Breast epithelium (tissue), 4 donors: ENCODE data around the gene BARX1. TPM values are rescaled to one million over a fixed set of nuclear protein-coding genes. Genes with fewer than 3 reads are reported as not detected.

Source experiments
- DNase-seq, 2 donors: peaks; one replicate each; pipeline ENCODE4 v3.0.0-alpha.2; 2019; ENCODE audit warnings: low spot score in 2 of 2
- H3K27ac ChIP-seq, 2 donors: fragments of 200-600 bp; sonication (generic) in 1 of 2; one replicate each; pipeline ENCODE4 v1.5.1; 2016 to 2019; ENCODE audit warnings: mild to moderate bottlenecking in 1 of 2
- H3K27me3 ChIP-seq, 2 donors: fragments of 200-600 bp; sonication (generic) in 1 of 2; one replicate each; pipeline versions ENCODE4 v1.5.1 to v1.6.0; 2017 to 2019; ENCODE audit warnings: control low read depth in 1 of 2, mild to moderate bottlenecking in 1 of 2
- H3K36me3 ChIP-seq: fragments of 200-600 bp; one replicate; pipeline ENCODE4 v1.5.1; 2019
- H3K4me1 ChIP-seq, 2 donors: fragments of 200-600 bp; sonication (generic); one replicate each; pipeline ENCODE4 v1.5.1; 2016 to 2019; ENCODE audit warnings: control low read depth in 1 of 2
- H3K4me3 ChIP-seq, 3 donors: fragments of 200-600 bp; sonication (generic); 1 replicate in 2 of 3; 2 replicates in 1 of 3; pipeline ENCODE4 v1.5.1; 2016 to 2019; ENCODE audit warnings: mild to moderate bottlenecking in 3 of 3, moderate library complexity in 2 of 3
- H3K9me3 ChIP-seq, 2 donors: fragments of 200-600 bp; sonication (generic) in 1 of 2; one replicate each; pipeline ENCODE4 v1.5.1; 2016 to 2019; ENCODE audit warnings: control low read depth in 1 of 2
- CTCF ChIP-seq, 3 donors: fragments of 450-650 bp; IDR thresholded peaks; one replicate each; pipeline ENCODE4 v1.5.1; 2016 to 2017; ENCODE audit warnings: antibody characterized with exemption in 3 of 3, mild to moderate bottlenecking in 3 of 3, moderate library complexity in 3 of 3
- POLR2A ChIP-seq: fragments of 450-650 bp; IDR thresholded peaks from one replicate; pipeline ENCODE4 v1.6.1; 2016; ENCODE audit warnings: antibody characterized with exemption, mild to moderate bottlenecking, moderate library complexity
- POLR2AphosphoS5 ChIP-seq, 3 donors: sonication (generic); formaldehyde crosslinking; IDR thresholded peaks; one replicate each; pipeline ENCODE4 v1.6.1; 2017; ENCODE audit warnings: antibody characterized with exemption in 3 of 3
- intact Hi-C: fragments of 100-400 bp; cut with DNase I; formaldehyde crosslinking; loops from one replicate; pipeline ENCODE4 v1.15.1; 2023; ENCODE audit warnings: low total_unique reads
- total RNA-seq, 3 donors: library from RNA; depleted of rRNA; stranded (reverse); fragments of >200 nt; gene quantifications; one replicate each; pipeline ENCODE4 v1.1.0, GENCODE V29; 2016

Gene BARX1, protein sequence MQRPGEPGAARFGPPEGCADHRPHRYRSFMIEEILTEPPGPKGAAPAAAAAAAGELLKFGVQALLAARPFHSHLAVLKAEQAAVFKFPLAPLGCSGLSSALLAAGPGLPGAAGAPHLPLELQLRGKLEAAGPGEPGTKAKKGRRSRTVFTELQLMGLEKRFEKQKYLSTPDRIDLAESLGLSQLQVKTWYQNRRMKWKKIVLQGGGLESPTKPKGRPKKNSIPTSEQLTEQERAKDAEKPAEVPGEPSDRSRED
- 1 to 10 TPM in 2 of 3 donors, not detected in 1; 2.6 to 2.9 TPM for total RNA-seq

- Histone ChIP-seq H3K27me3 (peaks cover 10 to 96% of the 10 kb centered on the region in 2 donors), H3K4me3 (peak within 1 kb of the TSS; percentile 18 to 61 (median 40)), H3K27ac (no peak within 1 kb of the TSS), H3K36me3 (no peaks in the 10 kb centered on the region), H3K9me3 (peaks cover 0 to 4% of the 10 kb centered on the region in 2 donors), H3K4me1 (peaks cover 9 to 15% of the 10 kb centered on the region in 2 donors)
- intact Hi-C loops, result no loop called here
- DNase-seq, result no peak
- TF ChIP-seq CTCF (IDR thresholded peaks at IDR 0.05) (no peak), POLR2AphosphoS5 (IDR thresholded peaks at IDR 0.05) (no peak), POLR2A (no peak)
Observed at GRCh38 chr9:93955111-93955980, at the start of gene BARX1. Gene BARX1, minus strand, starts transcription at chr9:93955355. Its CDS starts 209 bp downstream, at chr9:93955146.

DNA sequence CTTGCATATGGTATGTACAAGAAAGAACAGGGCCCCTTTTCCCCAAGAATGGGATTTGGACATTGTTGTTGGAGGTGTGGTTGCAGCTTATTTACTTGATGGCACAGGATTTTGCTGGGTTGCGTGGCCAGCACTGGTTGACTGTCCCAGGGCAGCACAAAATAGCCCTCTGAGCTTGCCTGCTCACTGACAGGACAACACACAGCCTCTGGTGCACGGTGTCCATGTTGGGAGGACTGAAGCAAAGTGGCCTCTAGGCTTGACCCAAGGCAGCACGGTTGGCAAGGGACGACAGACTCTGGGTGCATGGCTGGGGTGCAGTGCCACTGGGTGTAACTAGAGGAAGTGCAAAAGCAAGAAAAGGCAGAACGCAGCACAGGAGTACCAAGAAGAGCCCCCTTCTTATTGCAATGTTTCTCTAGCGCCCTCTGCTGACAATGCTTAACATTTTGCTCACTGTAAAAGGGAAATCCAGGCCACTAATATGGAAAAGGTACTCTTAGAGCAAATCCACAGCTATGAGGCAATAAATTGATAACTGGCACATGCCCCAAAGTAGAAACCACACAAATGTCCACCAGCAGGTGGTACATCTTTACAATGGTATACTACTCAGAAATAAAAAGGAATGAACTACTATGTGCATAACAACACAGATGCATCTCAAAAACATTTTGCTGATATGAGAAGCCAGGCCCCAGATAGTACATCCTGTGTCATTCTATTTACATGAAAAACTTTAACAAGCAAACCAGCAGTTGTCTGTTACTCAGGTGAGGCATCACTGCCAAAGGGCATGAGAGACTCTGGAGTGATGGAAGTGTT, 47.4 kb upstream of the BARX1 start:
- peak in 1 of 3 donors; percentile 31 for TF ChIP-seq CTCF (IDR thresholded peaks at IDR 0.05)
- TF ChIP-seq POLR2A, result no peak
- Histone ChIP-seq H3K36me3 (no peaks in the 10 kb centered on the region), H3K4me1 (no peaks in the 10 kb centered on the region), H3K9me3 (no peaks in the 10 kb centered on the region), H3K27ac (no peak overlapping the region), H3K27me3 (no peaks in the 10 kb centered on the region), H3K4me3 (no peak overlapping the region)
- DNase-seq, result no peak
- intact Hi-C loops, result no loop called here

DNA sequence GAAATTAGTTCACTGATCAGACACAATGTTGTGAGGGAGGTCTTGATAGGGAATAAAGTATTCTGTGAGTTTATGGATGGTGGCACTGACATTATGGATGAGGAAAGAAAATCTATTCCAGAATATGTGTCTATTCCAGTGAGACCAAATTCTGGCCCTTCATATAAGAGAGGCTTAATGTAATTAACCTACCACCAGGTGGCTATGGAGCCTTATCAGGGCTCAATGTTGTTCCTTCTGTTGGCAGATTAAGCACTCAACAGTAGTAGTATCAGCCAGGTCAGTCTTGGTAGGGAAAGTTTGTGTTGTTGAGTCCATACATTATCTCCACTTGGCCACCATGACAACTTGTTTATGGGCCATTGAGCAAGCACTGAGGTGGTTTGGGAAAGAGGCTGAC, 41.7 kb upstream of the BARX1 start:
- Histone ChIP-seq H3K36me3 (no peaks in the 10 kb centered on the region), H3K4me1 (no peaks in the 10 kb centered on the region), H3K4me3 (no peak overlapping the region), H3K27me3 (no peaks in the 10 kb centered on the region), H3K27ac (no peak overlapping the region), H3K9me3 (no peaks in the 10 kb centered on the region)
- intact Hi-C loops, result no loop called here
- DNase-seq, result no peak
- TF ChIP-seq CTCF (IDR thresholded peaks at IDR 0.05), result no peak
- TF ChIP-seq POLR2A, result no peak
- no peak for TF ChIP-seq POLR2AphosphoS5 (IDR thresholded peaks at IDR 0.05)

- Histone ChIP-seq H3K27ac (no peak overlapping the region), H3K4me3 (no peak overlapping the region), H3K27me3 (no peaks in the 10 kb centered on the region), H3K9me3 (no peaks in the 10 kb centered on the region), H3K36me3 (no peaks in the 10 kb centered on the region), H3K4me1 (no peaks in the 10 kb centered on the region)
- DNase-seq, result no peak
- TF ChIP-seq POLR2A (no peak), POLR2AphosphoS5 (IDR thresholded peaks at IDR 0.05) (no peak), CTCF (IDR thresholded peaks at IDR 0.05) (no peak)
- intact Hi-C loops, result no loop called here
Observed at GRCh38 chr9:93996367-93996766, 41.2 kb upstream of the BARX1 start.
